ENCODE data around the gene ZSWIM3.
A peak's percentile ranks its signal among the peaks of the same experiment; 100 is the strongest.

Gene ZSWIM3

GRCh38 chr20:45822857-45823256, 34.6 kb upstream of the ZSWIM3 start:
- H3K23ac ChIP-seq (ENCODE audit: low read length) = no peak overlapping the region
- H3K9me3 ChIP-seq (ENCODE audit: insufficient read depth, low read depth, low read length) = no peaks in the 10 kb centered on the region
- H3K4ac ChIP-seq (ENCODE audit: low read depth, low read length) = no peak overlapping the region
- no peak overlapping the region for H3K4me3 ChIP-seq (ENCODE audit: low read depth, low read length)
- H2BK5ac ChIP-seq (ENCODE audit: low read depth, low read length, poor library complexity) = no peak overlapping the region
- no peaks in the 10 kb centered on the region for H3K79me2 ChIP-seq (ENCODE audit: control insufficient read depth, insufficient read depth, low read length, poor library complexity)
- H3K14ac ChIP-seq (ENCODE audit: low read length) = no peak overlapping the region
- H3K4me2 ChIP-seq (ENCODE audit: low read length) = no peak overlapping the region
- no peak overlapping the region for H4K91ac ChIP-seq (ENCODE audit: low read depth, low read length)
- peak overlapping the region; percentile 25 for H2AFZ ChIP-seq (ENCODE audit: insufficient read depth, low read length, poor library complexity)
- no peak overlapping the region for H4K8ac ChIP-seq (ENCODE audit: low read depth, low read length)
- no peak overlapping the region for H2BK120ac ChIP-seq (ENCODE audit: insufficient read depth, low read length, poor library complexity)
- no peak overlapping the region for H3K27ac ChIP-seq (ENCODE audit: low read depth, low read length)
- no peak overlapping the region for H2AK5ac ChIP-seq (ENCODE audit: low read length)
- H2BK12ac ChIP-seq (ENCODE audit: low read length) = no peak overlapping the region
- no peaks in the 10 kb centered on the region for H3K79me1 ChIP-seq (ENCODE audit: low read length)
- peaks cover 13 to 21% of the 10 kb centered on the region in 2 experiments for H3K4me1 ChIP-seq (ENCODE audit: control insufficient read depth in 1 of 2, insufficient read depth in 2 of 2, low read length in 2 of 2)
- H3K9ac ChIP-seq (ENCODE audit: low read length) = no peak overlapping the region
- no peak overlapping the region for H4K12ac ChIP-seq (ENCODE audit: low read depth, low read length)
- no peaks in the 10 kb centered on the region for H3K27me3 ChIP-seq (ENCODE audit: insufficient read depth, low read length)
- peak; percentile 45 to 56 for DNase-seq
- no peaks in the 10 kb centered on the region for H3K36me3 ChIP-seq (ENCODE audit: control insufficient read depth in 1 of 2, insufficient read depth in 2 of 2, low read length in 2 of 2)
- no peak overlapping the region for H3K18ac ChIP-seq (ENCODE audit: low read length)
- no CpG with 5 or more reads among the region's 24 CpGs for WGBS (ENCODE audit: extremely low coverage, insufficient coverage, insufficient read length)

GRCh38 chr20:45823949-45824835, 33.2 kb upstream of the ZSWIM3 start:
- Histone ChIP-seq H3K79me2 (ENCODE audit: control insufficient read depth, insufficient read depth, low read length, poor library complexity) (no peaks in the 10 kb centered on the region), H3K9me3 (ENCODE audit: insufficient read depth, low read depth, low read length) (no peaks in the 10 kb centered on the region), H2BK5ac (ENCODE audit: low read depth, low read length, poor library complexity) (no peak overlapping the region), H2AFZ (ENCODE audit: insufficient read depth, low read length, poor library complexity) (no peak overlapping the region), H3K23ac (ENCODE audit: low read length) (no peak overlapping the region), H4K8ac (ENCODE audit: low read depth, low read length) (peak overlapping the region; percentile 30), H3K9ac (ENCODE audit: low read length) (no peak overlapping the region), H3K14ac (ENCODE audit: low read length) (peak overlapping the region; percentile 8), H3K18ac (ENCODE audit: low read length) (no peak overlapping the region), H3K4ac (ENCODE audit: low read depth, low read length) (no peak overlapping the region), H2BK120ac (ENCODE audit: insufficient read depth, low read length, poor library complexity) (no peak overlapping the region), H3K79me1 (ENCODE audit: low read length) (no peaks in the 10 kb centered on the region), H3K27ac (ENCODE audit: low read depth, low read length) (no peak overlapping the region), H4K12ac (ENCODE audit: low read depth, low read length) (no peak overlapping the region), H2BK12ac (ENCODE audit: low read length) (no peak overlapping the region), H3K4me2 (ENCODE audit: low read length) (peak overlapping the region; percentile 9), H3K36me3 (ENCODE audit: control insufficient read depth in 1 of 2, insufficient read depth in 2 of 2, low read length in 2 of 2) (no peaks in the 10 kb centered on the region), H3K4me1 (ENCODE audit: control insufficient read depth in 1 of 2, insufficient read depth in 2 of 2, low read length in 2 of 2) (peaks cover 13 to 17% of the 10 kb centered on the region in 2 experiments), H3K4me3 (ENCODE audit: low read depth, low read length) (no peak overlapping the region), H4K91ac (ENCODE audit: low read depth, low read length) (no peak overlapping the region), H3K27me3 (ENCODE audit: insufficient read depth, low read length) (no peaks in the 10 kb centered on the region), H2AK5ac (ENCODE audit: low read length) (no peak overlapping the region)
- no CpG with 5 or more reads among the region's 57 CpGs for WGBS (ENCODE audit: extremely low coverage, insufficient coverage, insufficient read length)
- DNase-seq = peak; percentile 24 to 58

GRCh38 chr20:45826381-45827019, 30.9 kb upstream of the ZSWIM3 start:
- H2AFZ ChIP-seq (ENCODE audit: insufficient read depth, low read length, poor library complexity) = no peak overlapping the region
- H3K27ac ChIP-seq (ENCODE audit: low read depth, low read length) = no peak overlapping the region
- no CpG with 5 or more reads among the region's 6 CpGs for WGBS (ENCODE audit: extremely low coverage, insufficient coverage, insufficient read length)

GRCh38 chr20:45827030-45827652, 30.3 kb upstream of the ZSWIM3 start, which contains the start of gene TNNC2:
Gene TNNC2 (minus strand): TSS chr20:45827312. CDS start chr20:45827248, 64 bp downstream.
- Histone ChIP-seq H2BK120ac (ENCODE audit: insufficient read depth, low read length, poor library complexity) (no peak within 1 kb of the TSS), H3K79me1 (ENCODE audit: low read length) (no peaks in the 10 kb centered on the region), H4K91ac (ENCODE audit: low read depth, low read length) (no peak within 1 kb of the TSS), H3K18ac (ENCODE audit: low read length) (no peak within 1 kb of the TSS), H2BK12ac (ENCODE audit: low read length) (no peak within 1 kb of the TSS), H3K14ac (ENCODE audit: low read length) (no peak within 1 kb of the TSS), H2BK5ac (ENCODE audit: low read depth, low read length, poor library complexity) (no peak within 1 kb of the TSS), H3K4me2 (ENCODE audit: low read length) (no peak within 1 kb of the TSS), H2AK5ac (ENCODE audit: low read length) (no peak within 1 kb of the TSS), H3K9ac (ENCODE audit: low read length) (no peak within 1 kb of the TSS), H4K8ac (ENCODE audit: low read depth, low read length) (no peak within 1 kb of the TSS), H3K9me3 (ENCODE audit: insufficient read depth, low read depth, low read length) (no peaks in the 10 kb centered on the region), H3K4me3 (ENCODE audit: low read depth, low read length) (no peak within 1 kb of the TSS), H3K27me3 (ENCODE audit: insufficient read depth, low read length) (no peaks in the 10 kb centered on the region), H3K27ac (ENCODE audit: low read depth, low read length) (no peak within 1 kb of the TSS), H2AFZ (ENCODE audit: insufficient read depth, low read length, poor library complexity) (no peak within 1 kb of the TSS), H4K12ac (ENCODE audit: low read depth, low read length) (no peak within 1 kb of the TSS), H3K36me3 (ENCODE audit: control insufficient read depth in 1 of 2, insufficient read depth in 2 of 2, low read length in 2 of 2) (no peaks in the 10 kb centered on the region), H3K79me2 (ENCODE audit: control insufficient read depth, insufficient read depth, low read length, poor library complexity) (no peaks in the 10 kb centered on the region), H3K23ac (ENCODE audit: low read length) (no peak within 1 kb of the TSS), H3K4ac (ENCODE audit: low read depth, low read length) (no peak within 1 kb of the TSS), H3K4me1 (ENCODE audit: control insufficient read depth in 1 of 2, insufficient read depth in 2 of 2, low read length in 2 of 2) (peaks cover 13 to 14% of the 10 kb centered on the region in 2 experiments)
- no peak for DNase-seq
- no CpG with 5 or more reads among the region's 8 CpGs for WGBS (ENCODE audit: extremely low coverage, insufficient coverage, insufficient read length)

More at GRCh38 chr20:45826381-45827019, 30.9 kb upstream of the ZSWIM3 start:
- Histone ChIP-seq H3K4me2 (ENCODE audit: low read length) (no peak overlapping the region), H3K9me3 (ENCODE audit: insufficient read depth, low read depth, low read length) (no peaks in the 10 kb centered on the region), H3K14ac (ENCODE audit: low read length) (no peak overlapping the region), H3K9ac (ENCODE audit: low read length) (no peak overlapping the region), H4K12ac (ENCODE audit: low read depth, low read length) (no peak overlapping the region), H3K23ac (ENCODE audit: low read length) (no peak overlapping the region), H4K91ac (ENCODE audit: low read depth, low read length) (no peak overlapping the region), H3K79me1 (ENCODE audit: low read length) (no peaks in the 10 kb centered on the region), H2AK5ac (ENCODE audit: low read length) (no peak overlapping the region), H4K8ac (ENCODE audit: low read depth, low read length) (no peak overlapping the region), H3K27me3 (ENCODE audit: insufficient read depth, low read length) (no peaks in the 10 kb centered on the region), H3K79me2 (ENCODE audit: control insufficient read depth, insufficient read depth, low read length, poor library complexity) (no peaks in the 10 kb centered on the region), H2BK120ac (ENCODE audit: insufficient read depth, low read length, poor library complexity) (no peak overlapping the region), H2BK5ac (ENCODE audit: low read depth, low read length, poor library complexity) (no peak overlapping the region), H3K4ac (ENCODE audit: low read depth, low read length) (no peak overlapping the region), H3K36me3 (ENCODE audit: control insufficient read depth in 1 of 2, insufficient read depth in 2 of 2, low read length in 2 of 2) (no peaks in the 10 kb centered on the region), H3K4me1 (ENCODE audit: control insufficient read depth in 1 of 2, insufficient read depth in 2 of 2, low read length in 2 of 2) (peaks cover 13 to 14% of the 10 kb centered on the region in 2 experiments), H2BK12ac (ENCODE audit: low read length) (no peak overlapping the region), H3K18ac (ENCODE audit: low read length) (no peak overlapping the region), H3K4me3 (ENCODE audit: low read depth, low read length) (no peak overlapping the region)
- DNase-seq = no peak
